ENCODE data around the gene OR1N1.

GRCh38 chr9:122506964-122507363, 20.1 kb downstream of the OR1N1 start:
- TF ChIP-seq TARDBP (IDR thresholded peaks at IDR 0.05) (no peak), FOXM1 (IDR thresholded peaks at IDR 0.05; ENCODE audit: borderline replicate concordance) (no peak)

Data from HEK293T (cell line).